ES-I3 (cell line): ENCODE data around the gene STK4.

Experiments
- H3K36me3 ChIP-seq: 2 replicates; pipeline ENCODE4 v1.6.1; 2013; ENCODE audit warnings: mild to moderate bottlenecking, low read length, control low read depth, moderate library complexity; ENCODE audit not compliant: insufficient read depth
- H3K4me1 ChIP-seq: 2 replicates; pipeline ENCODE4 v1.6.1; 2013; ENCODE audit warnings: mild to moderate bottlenecking, control low read depth, low read length; ENCODE audit not compliant: insufficient read depth
- H3K9ac ChIP-seq: 2 replicates; pipeline ENCODE4 v1.6.1; 2013; ENCODE audit warnings: low read depth, mild to moderate bottlenecking, low read length, moderate library complexity
- H3K9me3 ChIP-seq: 2 replicates; pipeline ENCODE4 v1.6.1; 2013; ENCODE audit warnings: mild to moderate bottlenecking, low read length, moderate library complexity; ENCODE audit not compliant: control insufficient read depth, insufficient read depth

STK4 gene

DNA sequence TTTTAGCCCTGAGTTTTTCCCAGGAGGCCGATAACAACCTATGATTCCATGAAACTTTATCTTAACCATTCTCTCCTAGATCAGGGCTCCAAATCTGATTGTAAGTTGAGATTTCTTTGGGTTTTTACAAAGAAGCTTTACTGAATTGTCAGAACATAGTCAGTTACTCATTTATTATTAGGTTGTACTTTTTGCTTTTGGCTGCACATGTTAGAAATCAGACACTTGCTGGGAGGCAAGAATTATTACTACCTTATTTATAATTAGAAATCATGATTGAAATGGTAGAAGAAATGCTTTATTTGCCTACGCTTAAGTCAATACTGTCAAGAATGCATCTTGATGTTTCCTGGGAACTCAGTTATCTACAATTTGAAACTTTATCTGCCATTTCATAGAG is 71.3 kb downstream of the STK4 start:
- H3K9ac ChIP-seq: no peak overlapping the region
- peaks cover 47% of the 10 kb centered on the region for H3K4me1 ChIP-seq
- H3K9me3 ChIP-seq: no peaks in the 10 kb centered on the region
- H3K36me3 ChIP-seq: no peaks in the 10 kb centered on the region

- Histone ChIP-seq H3K4me1 (peaks cover 50% of the 10 kb centered on the region), H3K9ac (no peak overlapping the region), H3K36me3 (no peaks in the 10 kb centered on the region), H3K9me3 (no peaks in the 10 kb centered on the region)
Measured at GRCh38 chr20:45038745-45039474, 72.6 kb downstream of the STK4 start.

GRCh38 chr20:45039475-45039820 is 73.1 kb downstream of the STK4 start:
- Histone ChIP-seq H3K4me1 (peaks cover 52% of the 10 kb centered on the region), H3K9ac (no peak overlapping the region), H3K36me3 (no peaks in the 10 kb centered on the region), H3K9me3 (no peaks in the 10 kb centered on the region)

GRCh38 chr20:45041464-45042337 is 75.4 kb downstream of the STK4 start:
- peaks cover 39% of the 10 kb centered on the region for H3K4me1 ChIP-seq
- no peaks in the 10 kb centered on the region for H3K9me3 ChIP-seq
- no peaks in the 10 kb centered on the region for H3K36me3 ChIP-seq
- peak overlapping the region; percentile 32 for H3K9ac ChIP-seq

GRCh38 chr20:45042978-45043377 is 76.7 kb downstream of the STK4 start:
- Histone ChIP-seq H3K36me3 (no peaks in the 10 kb centered on the region), H3K9me3 (no peaks in the 10 kb centered on the region), H3K4me1 (peaks cover 35% of the 10 kb centered on the region), H3K9ac (no peak overlapping the region)

- H3K9ac ChIP-seq: no peak overlapping the region
- H3K4me1 ChIP-seq: peaks cover 30% of the 10 kb centered on the region
- H3K9me3 ChIP-seq: no peaks in the 10 kb centered on the region
- no peaks in the 10 kb centered on the region for H3K36me3 ChIP-seq
Measured at GRCh38 chr20:45044084-45044573, 77.8 kb downstream of the STK4 start.

GRCh38 chr20:45044601-45045000 is 78.3 kb downstream of the STK4 start:
- Histone ChIP-seq H3K36me3 (no peaks in the 10 kb centered on the region), H3K4me1 (peaks cover 28% of the 10 kb centered on the region), H3K9ac (no peak overlapping the region), H3K9me3 (no peaks in the 10 kb centered on the region)

GRCh38 chr20:45047581-45048119 is 81.3 kb downstream of the STK4 start:
- Histone ChIP-seq H3K9ac (no peak overlapping the region), H3K36me3 (no peaks in the 10 kb centered on the region), H3K4me1 (peaks cover 18% of the 10 kb centered on the region)

DNA sequence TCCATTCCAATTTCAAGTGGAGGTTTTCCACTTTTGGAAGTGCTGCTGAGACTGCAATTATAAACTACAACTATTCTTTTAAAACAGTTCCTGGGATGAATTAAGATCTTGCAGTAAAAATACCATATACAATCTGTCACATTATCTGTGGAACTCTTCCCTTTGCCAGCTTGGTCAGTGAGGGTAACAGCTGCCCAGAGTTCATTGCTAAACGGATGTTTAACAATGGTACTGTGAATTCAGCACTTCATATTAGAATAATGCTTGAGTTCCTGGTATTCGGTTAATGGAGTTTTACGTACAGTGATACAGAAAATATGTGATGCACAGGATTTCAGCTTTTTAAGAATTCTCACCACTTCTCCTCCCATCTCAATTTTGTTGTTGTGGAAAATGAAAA is 83.1 kb downstream of the STK4 start:
- Histone ChIP-seq H3K9ac (no peak overlapping the region), H3K4me1 (peaks cover 22% of the 10 kb centered on the region)

More at GRCh38 chr20:45047581-45048119, 81.3 kb downstream of the STK4 start:
- no peaks in the 10 kb centered on the region for H3K9me3 ChIP-seq

GRCh38 chr20:45049904-45050471 is 83.7 kb downstream of the STK4 start:
- peaks cover 20% of the 10 kb centered on the region for H3K4me1 ChIP-seq
- peaks cover 2% of the 10 kb centered on the region for H3K36me3 ChIP-seq
- H3K9me3 ChIP-seq: no peaks in the 10 kb centered on the region
- no peak overlapping the region for H3K9ac ChIP-seq

More for the DNA sequence above, 83.1 kb downstream of the STK4 start:
- H3K9me3 ChIP-seq: no peaks in the 10 kb centered on the region
- H3K36me3 ChIP-seq: peaks cover 2% of the 10 kb centered on the region

GRCh38 chr20:45051204-45052060 is 85.1 kb downstream of the STK4 start:
- no peak overlapping the region for H3K9ac ChIP-seq
- H3K9me3 ChIP-seq: no peaks in the 10 kb centered on the region
- peaks cover 2% of the 10 kb centered on the region for H3K36me3 ChIP-seq
- peaks cover 20% of the 10 kb centered on the region for H3K4me1 ChIP-seq

DNA sequence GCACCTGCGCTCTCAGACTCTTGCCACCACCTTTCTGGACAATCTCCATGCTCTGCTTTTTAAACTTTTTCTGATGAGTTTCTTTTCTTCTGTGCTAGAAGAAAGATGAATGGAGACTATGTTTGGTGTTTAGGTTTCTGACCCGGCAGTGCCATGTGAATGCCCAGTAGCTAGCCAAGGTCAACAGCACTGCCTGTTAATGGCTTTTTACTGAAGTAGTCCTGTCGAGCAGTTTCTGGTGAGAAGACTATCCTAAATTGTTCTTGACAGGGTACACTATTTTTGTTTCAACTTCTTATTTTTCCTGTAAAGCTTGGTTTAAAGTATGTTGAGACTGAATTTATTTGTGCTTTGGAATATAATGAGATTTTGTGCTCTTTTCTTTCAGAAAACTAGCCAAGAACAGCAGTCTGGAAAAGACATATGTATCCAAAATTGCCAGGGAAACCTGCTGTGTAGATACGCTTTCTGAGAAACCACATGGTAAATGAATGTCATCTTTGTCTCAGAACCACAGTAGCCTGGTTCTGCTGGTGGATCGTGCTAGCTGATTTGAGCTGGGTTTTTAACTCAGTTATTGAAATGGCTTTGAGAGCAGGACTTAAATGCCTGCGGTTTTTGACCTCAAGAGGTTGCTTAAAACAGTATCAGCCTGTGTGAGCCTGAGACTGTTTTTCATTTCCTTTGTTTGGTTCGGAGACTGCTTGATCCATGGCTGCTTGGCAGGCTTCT is 86.6 kb downstream of the STK4 start:
- Histone ChIP-seq H3K4me1 (peaks cover 20% of the 10 kb centered on the region), H3K9ac (no peak overlapping the region), H3K9me3 (no peaks in the 10 kb centered on the region), H3K36me3 (peaks cover 2% of the 10 kb centered on the region)
